ENCODE results near the gene IL4R. TPM values are rescaled to one million over a fixed set of nuclear protein-coding genes. Genes with fewer than 3 reads are reported as not detected.
A peak's percentile ranks its signal among the peaks of the same experiment; 100 is the strongest.

The IL4R gene
- total RNA-seq, 2 experiments from 2014 or later = 73.1 to 82.8 TPM

DNA sequence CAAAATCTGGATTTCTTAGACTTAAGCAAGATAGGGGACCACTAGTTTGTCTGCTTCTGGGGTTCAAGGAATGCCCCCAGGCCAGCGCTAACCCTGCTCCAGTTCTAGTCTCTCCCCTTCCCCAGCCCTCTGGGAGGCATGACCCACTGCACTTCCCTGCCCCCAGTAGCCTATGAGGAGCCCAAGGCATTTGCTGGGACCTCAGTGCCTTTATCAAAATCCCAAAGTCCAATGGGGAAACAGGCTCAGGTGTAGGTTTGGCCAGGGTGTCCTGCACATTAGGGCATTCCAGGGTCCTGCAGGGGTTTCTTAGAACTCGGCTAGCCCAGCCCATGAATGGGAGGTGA lies 1.2 kb downstream of the IL4R start:
- Histone ChIP-seq H3K36me3 (ENCODE audit: insufficient read depth, low read length) (no peaks in the 10 kb centered on the region; the same call in 1 of the 2 replicates), H3K79me2 (ENCODE audit: insufficient read depth, low read depth, low read length) (peaks cover 20% of the 10 kb centered on the region; the same call in 1 of the 2 replicates), H3K4me2 (ENCODE audit: low read length) (peak overlapping the region; percentile 94), H3K9me3 (ENCODE audit: low read length) (no peaks in the 10 kb centered on the region), H3K4me1 (ENCODE audit: insufficient read depth, low read length, poor library complexity, severe bottlenecking) (peaks cover 57% of the 10 kb centered on the region), H4K20me1 (ENCODE audit: insufficient read depth, low read length) (peaks cover 4% of the 10 kb centered on the region; the same call in 1 of the 2 replicates), H3K4me3 (ENCODE audit: low read depth, low read length, poor library complexity, severe bottlenecking) (peak overlapping the region; percentile 93), H3K27ac (ENCODE audit: low read depth, low read length, poor library complexity, severe bottlenecking) (no peak overlapping the region), H3K9me2 (ENCODE audit: insufficient read depth, low read length) (no peaks in the 10 kb centered on the region), H2AFZ (ENCODE audit: low read length) (no peak overlapping the region)
- BruUV-seq (replicated peaks) = no TSS peak
- ChIA-PET POLR2A (interaction anchor here (1.0 to 2.1 kb wide), 3 partner anchors 19 to 78 kb away, joined by 3 to 6 read pairs (median 5); no protein-coding TSS in a partner anchor), CTCF (ENCODE audit: unreplicated experiment) (no interaction called here)
- DNase-seq (ENCODE audit: low spot score) = no peak
- no peak for TF ChIP-seq CTCF (conservative IDR thresholded peaks at IDR 0.05; ENCODE audit: low read length)
- no peak for TF ChIP-seq EZH2phosphoT487 (IDR thresholded peaks at IDR 0.05; ENCODE audit: borderline replicate concordance, low read depth, low read length)
- intact Hi-C loops (cut with micrococcal nuclease; ENCODE audit: unreplicated experiment) = loop anchor here (2.0 to 5.0 kb wide), 4 partner anchors 52 to 142 kb away; no protein-coding TSS in a partner anchor

GRCh38 chr16:27315333-27316037 lies 1.7 kb downstream of the IL4R start:
- Histone ChIP-seq H3K9me3 (ENCODE audit: low read length) (no peaks in the 10 kb centered on the region), H3K79me2 (ENCODE audit: insufficient read depth, low read depth, low read length) (peaks cover 20% of the 10 kb centered on the region; the same call in 1 of the 2 replicates), H2AFZ (ENCODE audit: low read length) (no peak overlapping the region), H3K9me2 (ENCODE audit: insufficient read depth, low read length) (no peaks in the 10 kb centered on the region), H4K20me1 (ENCODE audit: insufficient read depth, low read length) (peaks cover 4% of the 10 kb centered on the region; the same call in 1 of the 2 replicates), H3K36me3 (ENCODE audit: insufficient read depth, low read length) (no peaks in the 10 kb centered on the region; the same call in 1 of the 2 replicates), H3K4me3 (ENCODE audit: low read depth, low read length, poor library complexity, severe bottlenecking) (peak overlapping the region; percentile 93), H3K4me1 (ENCODE audit: insufficient read depth, low read length, poor library complexity, severe bottlenecking) (peaks cover 53% of the 10 kb centered on the region), H3K27ac (ENCODE audit: low read depth, low read length, poor library complexity, severe bottlenecking) (no peak overlapping the region), H3K4me2 (ENCODE audit: low read length) (peak overlapping the region; percentile 94)
- peak; percentile 61 for DNase-seq (ENCODE audit: low spot score)
- no TSS peak for BruUV-seq (replicated peaks)
- intact Hi-C loops (cut with micrococcal nuclease; ENCODE audit: unreplicated experiment) = loop anchor here (2.0 to 5.0 kb wide), 4 partner anchors 52 to 142 kb away; no protein-coding TSS in a partner anchor
- TF ChIP-seq EZH2phosphoT487 (IDR thresholded peaks at IDR 0.05; ENCODE audit: borderline replicate concordance, low read depth, low read length) = no peak
- peak; percentile 25; the same call in 1 of the 2 replicates for TF ChIP-seq CTCF (conservative IDR thresholded peaks at IDR 0.05; ENCODE audit: low read length)
- ChIA-PET POLR2A (interaction anchor here (0.7 to 2.1 kb wide), 6 partner anchors 13 to 101 kb away, joined by 3 to 6 read pairs (median 3); no protein-coding TSS in a partner anchor), CTCF (ENCODE audit: unreplicated experiment) (no interaction called here)

All from OCI-LY7 (cell line).